Caco-2 (cell line): ENCODE results near the gene SDC1. TPM values are rescaled to one million over a fixed set of nuclear protein-coding genes. Genes with fewer than 3 reads are reported as not detected.

Experiments
- BruUV-seq: library from RNA; stranded (reverse); fragments of 400-500 nt; replicated peaks from 2 replicates; lab custom pipeline; 2021; lab: Mats Ljungman, UMichigan
- CTCF ChIA-PET: fragments of 300-600 bp; sonication (Branson Sonifier 250); formaldehyde crosslinking; loops from one replicate; lab custom pipeline; 2022; ENCODE audit warnings: antibody characterized with exemption; lab: Charles Lee
- POLR2A ChIA-PET: fragments of 300-600 bp; sonication (Branson Sonifier 250); formaldehyde crosslinking; loops from one replicate; lab custom pipeline; 2022; ENCODE audit warnings: antibody characterized with exemption; lab: Charles Lee
- DNase-seq, 2 experiments: peaks; one replicate each; pipeline versions ENCODE4 v3.0.0 to v3.0.0-alpha.2; 2020 to 2022
- H3K27me3 ChIP-seq: replicated peaks from 2 replicates; pipeline ENCODE4 v1.6.0; 2011; ENCODE audit warnings: low read length; ENCODE audit not compliant: control insufficient read depth, insufficient read depth
- H3K36me3 ChIP-seq: 2 replicates; pipeline ENCODE4 v1.5.1; 2011; ENCODE audit warnings: low read length; ENCODE audit not compliant: control insufficient read depth, insufficient read depth
- H3K4me1 ChIP-seq: fragments of 250-450 bp; sonication (Bioruptor Pico); 2 replicates; pipeline ENCODE4 v1.5.1; 2020; ENCODE audit warnings: mild to moderate bottlenecking
- H3K4me3 ChIP-seq: 2 replicates; pipeline ENCODE4 v1.5.1; 2011; ENCODE audit warnings: low read depth, mild to moderate bottlenecking, control low read depth, low read length
- H3K9me3 ChIP-seq: fragments of 250-450 bp; sonication (Bioruptor Pico); 2 replicates; pipeline ENCODE4 v1.5.1; 2020; ENCODE audit warnings: mild to moderate bottlenecking, moderate library complexity
- H3K27ac Mint-ChIP-seq: one replicate; pipeline ENCODE4 v1.8.0; 2022; ENCODE audit warnings: mixed read lengths; ENCODE audit not compliant: unreplicated experiment
- H3K27me3 Mint-ChIP-seq: one replicate; pipeline ENCODE4 v1.8.0; 2022; ENCODE audit warnings: mixed read lengths; ENCODE audit not compliant: insufficient read depth, unreplicated experiment
- H3K36me3 Mint-ChIP-seq: one replicate; pipeline ENCODE4 v1.8.0; 2022; ENCODE audit warnings: mild to moderate bottlenecking, mixed read lengths; ENCODE audit not compliant: insufficient read depth, unreplicated experiment
- H3K4me1 Mint-ChIP-seq: one replicate; pipeline ENCODE4 v1.8.0; 2022; ENCODE audit warnings: low read depth, mixed read lengths; ENCODE audit not compliant: unreplicated experiment
- H3K4me3 Mint-ChIP-seq: one replicate; pipeline ENCODE4 v1.8.0; 2022; ENCODE audit warnings: mild to moderate bottlenecking, moderate library complexity, mixed read lengths; ENCODE audit not compliant: unreplicated experiment
- H3K9me3 Mint-ChIP-seq: one replicate; pipeline ENCODE4 v1.8.0; 2022; ENCODE audit warnings: mixed read lengths; ENCODE audit not compliant: unreplicated experiment
- intact Hi-C: fragments of 100-400 bp; cut with micrococcal nuclease; formaldehyde crosslinking; loops from one replicate; pipeline ENCODE4 v1.10.0; 2022; ENCODE audit not compliant: unreplicated experiment
- total RNA-seq: library from RNA; stranded (reverse); gene quantifications from 2 replicates; pipeline ENCODE4 v1.2.3, GENCODE V29; 2022
- TF ChIP-seq, protein P1 (sequence below), 2 experiments: fragments of 200-600 bp in 1 of 2; IDR thresholded peaks; 1 replicate in 1 of 2; 2 replicates in 1 of 2; pipeline versions ENCODE4 v1.5.1 to v1.8.0; 2011 to 2022; ENCODE audit warnings: antibody characterized with exemption in 1 of 2, control low read depth in 1 of 2, inconsistent platforms in 1 of 2, low read depth in 1 of 2, low read length in 1 of 2, mild to moderate bottlenecking in 1 of 2, moderate library complexity in 1 of 2; ENCODE audit not compliant: insufficient read depth in 1 of 2, severe bottlenecking in 1 of 2, unreplicated experiment in 1 of 2

Gene SDC1
- total RNA-seq, 1 experiment from 2014 or later = 24.3 TPM

- TF ChIP-seq, protein P1, sequence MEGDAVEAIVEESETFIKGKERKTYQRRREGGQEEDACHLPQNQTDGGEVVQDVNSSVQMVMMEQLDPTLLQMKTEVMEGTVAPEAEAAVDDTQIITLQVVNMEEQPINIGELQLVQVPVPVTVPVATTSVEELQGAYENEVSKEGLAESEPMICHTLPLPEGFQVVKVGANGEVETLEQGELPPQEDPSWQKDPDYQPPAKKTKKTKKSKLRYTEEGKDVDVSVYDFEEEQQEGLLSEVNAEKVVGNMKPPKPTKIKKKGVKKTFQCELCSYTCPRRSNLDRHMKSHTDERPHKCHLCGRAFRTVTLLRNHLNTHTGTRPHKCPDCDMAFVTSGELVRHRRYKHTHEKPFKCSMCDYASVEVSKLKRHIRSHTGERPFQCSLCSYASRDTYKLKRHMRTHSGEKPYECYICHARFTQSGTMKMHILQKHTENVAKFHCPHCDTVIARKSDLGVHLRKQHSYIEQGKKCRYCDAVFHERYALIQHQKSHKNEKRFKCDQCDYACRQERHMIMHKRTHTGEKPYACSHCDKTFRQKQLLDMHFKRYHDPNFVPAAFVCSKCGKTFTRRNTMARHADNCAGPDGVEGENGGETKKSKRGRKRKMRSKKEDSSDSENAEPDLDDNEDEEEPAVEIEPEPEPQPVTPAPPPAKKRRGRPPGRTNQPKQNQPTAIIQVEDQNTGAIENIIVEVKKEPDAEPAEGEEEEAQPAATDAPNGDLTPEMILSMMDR (IDR thresholded peaks at IDR 0.05; ENCODE audit: insufficient read depth in 1 of 2, low read depth in 1 of 2, low read length in 1 of 2, severe bottlenecking in 1 of 2, unreplicated experiment in 1 of 2) = no peak
- H3K4me3 ChIP-seq = no peak overlapping the region
- no peaks in the 10 kb centered on the region for H3K9me3 ChIP-seq
- ChIA-PET CTCF (interaction anchor here (0.6 to 1.2 kb wide), 2 partner anchors 43 to 53 kb away, joined by 4 to 8 read pairs; no protein-coding TSS in a partner anchor), POLR2A (no interaction called here)
- H3K4me1 ChIP-seq = peaks cover 9% of the 10 kb centered on the region
- Mint-ChIP-seq H3K27ac (no peak overlapping the region), H3K4me1 (no peaks in the 10 kb centered on the region), H3K9me3 (no peaks in the 10 kb centered on the region), H3K4me3 (no peak overlapping the region), H3K36me3 (no peaks in the 10 kb centered on the region), H3K27me3 (no peaks in the 10 kb centered on the region)
- no peaks in the 10 kb centered on the region for H3K27me3 ChIP-seq
- intact Hi-C loops = no loop called here
- DNase-seq = no peak
- no TSS peak for BruUV-seq
- H3K36me3 ChIP-seq = no peaks in the 10 kb centered on the region
Measured at GRCh38 chr2:20170704-20171250, 54.2 kb downstream of the SDC1 start.

GRCh38 chr2:20169796-20170703 is 54.9 kb downstream of the SDC1 start:
- H3K4me1 Mint-ChIP-seq = no peaks in the 10 kb centered on the region
- DNase-seq = no peak
- Histone ChIP-seq H3K9me3 (no peaks in the 10 kb centered on the region), H3K4me1 (peaks cover 9% of the 10 kb centered on the region), H3K4me3 (no peak overlapping the region), H3K27me3 (no peaks in the 10 kb centered on the region), H3K36me3 (no peaks in the 10 kb centered on the region)
- no peaks in the 10 kb centered on the region for H3K9me3 Mint-ChIP-seq
- TF ChIP-seq, protein P1 (IDR thresholded peaks at IDR 0.05; ENCODE audit: insufficient read depth in 1 of 2, low read depth in 1 of 2, low read length in 1 of 2, severe bottlenecking in 1 of 2, unreplicated experiment in 1 of 2) = no peak
- POLR2A ChIA-PET = no interaction called here
- intact Hi-C loops = no loop called here
- no peaks in the 10 kb centered on the region for H3K27me3 Mint-ChIP-seq
- CTCF ChIA-PET = interaction anchor here (1.2 kb wide), 1 partner anchor 43 kb away, joined by 4 read pairs; no protein-coding TSS in a partner anchor
- no TSS peak for BruUV-seq
- no peak overlapping the region for H3K4me3 Mint-ChIP-seq
- no peaks in the 10 kb centered on the region for H3K36me3 Mint-ChIP-seq
- H3K27ac Mint-ChIP-seq = no peak overlapping the region
